K562 (cell line): ENCODE measurements around the gene ZAP70. TPM values are rescaled to one million over a fixed set of nuclear protein-coding genes. Genes with fewer than 3 reads are reported as not detected.
A peak's percentile ranks its signal among the peaks of the same experiment; 100 is the strongest.

Experiments used
- ATAC-seq: fragments of 200-7000 bp; cut with Tn5 transposase; 3 replicates; pipeline ENCODE4 v1.9.1; 2020; ENCODE audit warnings: moderate library complexity
- BruUV-seq: library from RNA; stranded (reverse); fragments of 400-500 nt; replicated peaks from 2 replicates; lab custom pipeline; 2021; lab: Mats Ljungman, UMichigan
- CTCF ChIA-PET: fragments of 300-600 bp; formaldehyde crosslinking; extraction: SDS; loops from one replicate; lab custom pipeline; 2021; ENCODE audit warnings: low intra/inter-chr PET ratio; lab: Yijun Ruan, JAX
- POLR2A ChIA-PET: fragments of 300-600, 350-650 bp; sonication (Branson Sonifier 250); formaldehyde crosslinking; extraction: SDS; loops from one replicate; lab custom pipeline; 2021; ENCODE audit warnings: antibody characterized with exemption, inconsistent platforms; lab: Yijun Ruan, JAX
- DNase-seq, 4 experiments: peaks; one replicate each; pipeline versions ENCODE4 v3.0.0 to v3.0.0-alpha.2; 2011 to 2018; ENCODE audit warnings: low spot score in 3 of 4, mixed read lengths in 3 of 4; ENCODE audit errors: extremely low read depth in 1 of 4
- FAIRE-seq: peaks from 2 replicates; lab custom pipeline; 2011; peaks lifted over from hg19 to GRCh38; lab: Jason Lieb, UNC
- H2AFZ ChIP-seq: 2 replicates; pipeline ENCODE4 v1.6.0; 2011; ENCODE audit warnings: low read depth, low read length, control low read depth, inconsistent platforms
- H3K27ac ChIP-seq: fragments of 200-600 bp; 3 replicates; pipeline ENCODE4 v1.8.0; 2011; ENCODE audit warnings: low read depth, mild to moderate bottlenecking, control low read depth, inconsistent platforms, low read length, moderate library complexity, mixed read lengths; ENCODE audit errors: extremely low read depth
- H3K27me3 ChIP-seq, 2 experiments: fragments of 300-600 bp in 1 of 2; 2 replicates in 1 of 2; 3 replicates in 1 of 2; pipeline versions ENCODE4 v1.6.0 to v1.8.0; 2011; ENCODE audit warnings: inconsistent platforms in 2 of 2, low read length in 2 of 2, mild to moderate bottlenecking in 1 of 2, mixed read lengths in 1 of 2, moderate library complexity in 1 of 2; ENCODE audit not compliant: control insufficient read depth in 2 of 2, insufficient read depth in 2 of 2
- H3K36me3 ChIP-seq: fragments of 300-600 bp; 3 replicates; pipeline ENCODE4 v1.8.0; 2011; ENCODE audit warnings: mild to moderate bottlenecking, low read length, inconsistent platforms; ENCODE audit not compliant: control insufficient read depth, insufficient read depth
- H3K4me1 ChIP-seq, 2 experiments: fragments of 200-600 bp in 1 of 2; replicated peaks in 1 of 2; 2 replicates in 1 of 2; 3 replicates in 1 of 2; pipeline versions ENCODE4 v1.5.1 to v1.8.0; 2011; ENCODE audit warnings: inconsistent platforms in 2 of 2, low read length in 2 of 2, mild to moderate bottlenecking in 1 of 2, mixed read lengths in 1 of 2, moderate library complexity in 1 of 2; ENCODE audit not compliant: control insufficient read depth in 2 of 2, insufficient read depth in 2 of 2
- H3K4me2 ChIP-seq: 2 replicates; pipeline ENCODE4 v1.6.1; 2011; ENCODE audit warnings: low read length, control low read depth, inconsistent platforms, mixed read lengths; ENCODE audit not compliant: insufficient read depth
- H3K4me3 ChIP-seq: fragments of 200-600 bp; sonication (generic), shearing (Covaris generic); 2 replicates; pipeline ENCODE4 v1.5.1; 2016; ENCODE audit warnings: control low read depth, inconsistent platforms
- H3K79me2 ChIP-seq: fragments of 200-600 bp; 3 replicates; pipeline ENCODE4 v1.8.0; 2011; ENCODE audit warnings: low read length, inconsistent platforms; ENCODE audit not compliant: control insufficient read depth, insufficient read depth
- H3K9ac ChIP-seq, 2 experiments: 2 replicates each; pipeline versions ENCODE4 v1.6.0 to v1.6.1; 2011; ENCODE audit warnings: low read depth in 2 of 2, low read length in 2 of 2, control low read depth in 1 of 2, inconsistent platforms in 1 of 2, mild to moderate bottlenecking in 1 of 2, mixed read lengths in 1 of 2; ENCODE audit not compliant: insufficient read depth in 1 of 2
- H3K9me1 ChIP-seq: one replicate; pipeline ENCODE4 v1.6.0; 2011; ENCODE audit warnings: inconsistent platforms, mild to moderate bottlenecking, low read length, moderate library complexity; ENCODE audit not compliant: control insufficient read depth, insufficient read depth
- H3K9me3 ChIP-seq: replicated peaks from 2 replicates; pipeline ENCODE4 v1.5.1; 2011; ENCODE audit warnings: low read depth, low read length, inconsistent platforms; ENCODE audit not compliant: control insufficient read depth, insufficient read depth
- H4K20me1 ChIP-seq: replicated peaks from 2 replicates; pipeline ENCODE4 v1.6.1; 2011; ENCODE audit warnings: low read length, inconsistent platforms, mixed read lengths; ENCODE audit not compliant: control insufficient read depth, insufficient read depth
- BDP1 ChIP-seq: IDR thresholded peaks from 3 replicates; pipeline ENCODE4 v1.6.1; 2011; ENCODE audit not compliant: insufficient read length, insufficient read depth
- EP300 ChIP-seq: IDR thresholded peaks from 2 replicates; pipeline ENCODE4 v1.6.1; 2012; ENCODE audit warnings: low read length, improper control_type of control experiment
- HNRNPK ChIP-seq: fragments of 200-400 bp; formaldehyde crosslinking; IDR thresholded peaks from one replicate; pipeline ENCODE4 v1.6.1; 2018; ENCODE audit warnings: mild to moderate bottlenecking, low read depth, low read length; ENCODE audit not compliant: poor library complexity, severe bottlenecking
- NCOA2 ChIP-seq, 2 experiments: fragments of 450-650 bp; IDR thresholded peaks; 2 replicates each; pipeline ENCODE4 v1.6.1; 2018; ENCODE audit warnings: mild to moderate bottlenecking in 2 of 2, moderate library complexity in 1 of 2; ENCODE audit not compliant: partially characterized antibody in 2 of 2
- RBM39 ChIP-seq: fragments of 200-400 bp; formaldehyde crosslinking; optimal IDR thresholded peaks from 2 replicates; pipeline ENCODE3; 2018; ENCODE audit warnings: low read depth, low read length
- SIX5 ChIP-seq, 2 experiments: IDR thresholded peaks; 2 replicates each; pipeline ENCODE4 v1.6.1; 2011; ENCODE audit warnings: low read length in 2 of 2, borderline replicate concordance in 1 of 2, low read depth in 1 of 2, mild to moderate bottlenecking in 1 of 2, moderate library complexity in 1 of 2; ENCODE audit not compliant: insufficient read depth in 1 of 2
- ZFP1 ChIP-seq: fragments of 450-650 bp; formaldehyde crosslinking; IDR thresholded peaks from 2 replicates; pipeline ENCODE4 v1.4.0; 2020; ENCODE audit warnings: mild to moderate bottlenecking, mixed read lengths
- ZNF561 ChIP-seq: fragments of 450-650 bp; formaldehyde crosslinking; conservative IDR thresholded peaks from 2 replicates; pipeline ENCODE4 v1.4.0; 2020; ENCODE audit warnings: mild to moderate bottlenecking, moderate library complexity
- WGBS: fragments of 100-300 bp; shearing (Covaris generic); methylation state at CpG from one replicate; pipeline ENCODE4 v1.1.6; 2016; ENCODE audit warnings: low coverage, mixed read lengths; ENCODE audit not compliant: insufficient coverage; ENCODE audit errors: missing lambda C conversion rate; 5-methylcytosine and 5-hydroxymethylcytosine counted together
- in situ Hi-C: fragments of 300-500 bp; cut with MboI; formaldehyde crosslinking; loops from 4 replicates; pipeline ENCODE4 v1.15.0; 2018; ENCODE audit warnings: inconsistent platforms, mixed read lengths
- intact Hi-C: fragments of 100-400 bp; cut with micrococcal nuclease; formaldehyde crosslinking; loops from 2 replicates; pipeline ENCODE4 v1.14.2; 2022
- polyA plus RNA-seq, 8 experiments: library from polyadenylated mRNA; depleted of rRNA in 4 of 8; stranded (reverse) in 5 of 8; unstranded in 3 of 8; fragments of >200 nt; fragmentation: Nextera tagmentation in 2 of 8; fragmentation: Illumina TruSeq in 1 of 8; extraction: Ambion mirVana in 2 of 8; extraction: Trizol in 1 of 8; gene quantifications; 2 replicates each; pipeline versions ENCODE4 v1.2.1 to v1.2.3, GENCODE V29; 2011 to 2014; ENCODE audit warnings: inconsistent platforms in 1 of 8, missing spikeins in 1 of 8
- total RNA-seq, 7 experiments: library from RNA; depleted of rRNA in 6 of 7; stranded (reverse); fragments of >200 nt in 6 of 7; fragmentation: Illumina TruSeq in 2 of 7; extraction: Trizol in 2 of 7; gene quantifications; 2 replicates each; pipeline versions ENCODE4 v1.2.1 to v1.2.3, GENCODE V29; 2011 to 2021; ENCODE audit warnings: low replicate concordance in 1 of 7
- TF ChIP-seq, protein P1 (sequence below), 3 experiments: IDR thresholded peaks in 2 of 3; conservative IDR thresholded peaks in 1 of 3; 2 replicates each; pipeline ENCODE4 v1.5.1; 2011 to 2012; ENCODE audit warnings: low read length in 3 of 3, mild to moderate bottlenecking in 3 of 3, control low read depth in 2 of 3, improper control_type of control experiment in 1 of 3, inconsistent platforms in 1 of 3, low read depth in 1 of 3, mixed read lengths in 1 of 3, moderate library complexity in 1 of 3; ENCODE audit not compliant: insufficient read depth in 2 of 3
- TF ChIP-seq, protein P2 (sequence below): fragments of 450-650 bp; formaldehyde crosslinking; conservative IDR thresholded peaks from 2 replicates; pipeline ENCODE4 v1.4.0; 2022; ENCODE audit warnings: mild to moderate bottlenecking, missing genetic modification characterization
- TF ChIP-seq, protein P3 (sequence below), 2 experiments: IDR thresholded peaks in 1 of 2; conservative IDR thresholded peaks in 1 of 2; 2 replicates each; pipeline ENCODE4 v1.6.1; 2016; ENCODE audit warnings: low read depth in 2 of 2, mild to moderate bottlenecking in 1 of 2, missing compliant biosample characterization in 1 of 2, missing genetic modification characterization in 1 of 2, moderate library complexity in 1 of 2
- TF ChIP-seq, protein P4 (sequence below): sonication (generic); formaldehyde crosslinking; IDR thresholded peaks from 2 replicates; pipeline ENCODE4 v1.8.0; 2022; ENCODE audit warnings: missing genetic modification reagents, mild to moderate bottlenecking, moderate library complexity, borderline replicate concordance

ZAP70 gene
- total and polyA plus RNA-seq, 9 of the 15 experiments (the other 6 are each of a cell fraction or from before 2014, with no cell fraction given) = 0.06 to 0.80 (median 0.21) TPM; not detected in 1

DNA sequence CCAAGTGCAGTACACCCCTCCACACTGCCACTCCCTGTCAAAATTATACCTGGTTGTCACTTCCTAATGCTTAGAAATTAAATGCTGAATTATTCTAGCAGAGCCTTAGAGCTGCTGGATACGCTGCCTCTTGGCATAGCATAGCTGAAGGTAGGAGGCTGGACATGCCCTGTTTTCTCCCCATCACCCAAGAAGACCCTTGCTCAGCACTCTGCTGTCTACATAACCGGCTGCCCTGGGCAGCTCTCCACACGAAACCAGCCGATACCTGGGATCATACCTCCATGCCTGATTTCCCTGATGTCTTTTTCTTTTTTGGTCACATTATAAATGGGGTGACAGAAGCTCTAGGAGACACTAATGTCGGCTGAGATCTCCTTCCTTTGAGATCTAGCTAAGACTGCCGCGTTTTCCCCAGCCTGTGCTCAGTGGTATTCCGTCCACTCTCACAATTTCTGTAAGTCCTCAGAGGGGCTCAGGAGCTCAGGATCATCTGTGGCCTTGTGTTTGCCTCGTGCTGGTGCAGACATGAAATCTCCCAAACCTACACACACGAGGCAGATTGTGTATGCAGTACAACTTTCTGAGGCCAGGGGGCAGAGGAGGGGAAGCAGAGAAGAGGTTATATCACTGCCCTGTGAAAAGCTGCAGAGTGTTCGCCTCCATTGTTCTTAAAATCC, 13.5 kb upstream of the ZAP70 start:
- in situ Hi-C loops (loop anchor here (5.0 kb wide), 1 partner anchor 103 kb away; no protein-coding TSS in a partner anchor), intact Hi-C loops (loop anchor here (1.0 to 10.0 kb wide), 2 partner anchors 48 to 685 kb away; no protein-coding TSS in a partner anchor)
- POLR2A ChIA-PET = interaction anchor here (0.8 to 4.4 kb wide), 5 partner anchors 9 to 109 kb away, joined by 3 to 17 read pairs (median 5); partner anchors contain the start of genes ACTR1B and COX5B
- Histone ChIP-seq H3K9me1 (no peaks in the 10 kb centered on the region), H3K9me3 (no peaks in the 10 kb centered on the region), H3K4me1 (peaks cover 0 to 6% of the 10 kb centered on the region in 2 experiments; a peak in 2 of 5 replicates), H3K27ac (no peak overlapping the region), H4K20me1 (no peaks in the 10 kb centered on the region), H3K36me3 (no peaks in the 10 kb centered on the region), H3K9ac (peak overlapping the region in 1 of 2 experiments; percentile 16; a peak in 2 of 4 replicates), H3K4me2 (no peak overlapping the region; the same call in 1 of the 2 replicates), H3K27me3 (no peaks in the 10 kb centered on the region), H3K79me2 (no peaks in the 10 kb centered on the region), H3K4me3 (no peak overlapping the region), H2AFZ (peak overlapping the region; percentile 95)
- FAIRE-seq = peak; percentile 92
- WGBS = 17% methylated on average over 10 of the region's 11 CpGs
- CTCF ChIA-PET = interaction anchor here (0.6 to 7.4 kb wide), 5 partner anchors 36 to 685 kb away, joined by 3 to 198 read pairs (median 12); partner anchors contain the start of genes ACTR1B and ANKRD36B
- ATAC-seq = peak; percentile 92
- peak; percentile 61 to 79 (median 67) for DNase-seq
- BruUV-seq = no TSS peak
- TF ChIP-seq ZNF561 (no peak), HNRNPK (no peak), EP300 (no peak), ZFP1 (no peak), BDP1 (no peak), SIX5 (IDR thresholded peaks at IDR 0.05; ENCODE audit: borderline replicate concordance in 1 of 2, insufficient read depth in 1 of 2, low read depth in 1 of 2, low read length in 2 of 2) (no peak), NCOA2 (IDR thresholded peaks at IDR 0.05; ENCODE audit: partially characterized antibody in 2 of 2) (no peak), RBM39 (no peak)
- TF ChIP-seq, protein P1, sequence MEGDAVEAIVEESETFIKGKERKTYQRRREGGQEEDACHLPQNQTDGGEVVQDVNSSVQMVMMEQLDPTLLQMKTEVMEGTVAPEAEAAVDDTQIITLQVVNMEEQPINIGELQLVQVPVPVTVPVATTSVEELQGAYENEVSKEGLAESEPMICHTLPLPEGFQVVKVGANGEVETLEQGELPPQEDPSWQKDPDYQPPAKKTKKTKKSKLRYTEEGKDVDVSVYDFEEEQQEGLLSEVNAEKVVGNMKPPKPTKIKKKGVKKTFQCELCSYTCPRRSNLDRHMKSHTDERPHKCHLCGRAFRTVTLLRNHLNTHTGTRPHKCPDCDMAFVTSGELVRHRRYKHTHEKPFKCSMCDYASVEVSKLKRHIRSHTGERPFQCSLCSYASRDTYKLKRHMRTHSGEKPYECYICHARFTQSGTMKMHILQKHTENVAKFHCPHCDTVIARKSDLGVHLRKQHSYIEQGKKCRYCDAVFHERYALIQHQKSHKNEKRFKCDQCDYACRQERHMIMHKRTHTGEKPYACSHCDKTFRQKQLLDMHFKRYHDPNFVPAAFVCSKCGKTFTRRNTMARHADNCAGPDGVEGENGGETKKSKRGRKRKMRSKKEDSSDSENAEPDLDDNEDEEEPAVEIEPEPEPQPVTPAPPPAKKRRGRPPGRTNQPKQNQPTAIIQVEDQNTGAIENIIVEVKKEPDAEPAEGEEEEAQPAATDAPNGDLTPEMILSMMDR (IDR thresholded peaks at IDR 0.05 in 2 of 3, conservative IDR thresholded peaks at IDR 0.05 in 1 of 3; ENCODE audit: insufficient read depth in 2 of 3, low read depth in 1 of 3, low read length in 3 of 3) = peak; percentile 80 to 84 (median 82)
- TF ChIP-seq, protein P2, sequence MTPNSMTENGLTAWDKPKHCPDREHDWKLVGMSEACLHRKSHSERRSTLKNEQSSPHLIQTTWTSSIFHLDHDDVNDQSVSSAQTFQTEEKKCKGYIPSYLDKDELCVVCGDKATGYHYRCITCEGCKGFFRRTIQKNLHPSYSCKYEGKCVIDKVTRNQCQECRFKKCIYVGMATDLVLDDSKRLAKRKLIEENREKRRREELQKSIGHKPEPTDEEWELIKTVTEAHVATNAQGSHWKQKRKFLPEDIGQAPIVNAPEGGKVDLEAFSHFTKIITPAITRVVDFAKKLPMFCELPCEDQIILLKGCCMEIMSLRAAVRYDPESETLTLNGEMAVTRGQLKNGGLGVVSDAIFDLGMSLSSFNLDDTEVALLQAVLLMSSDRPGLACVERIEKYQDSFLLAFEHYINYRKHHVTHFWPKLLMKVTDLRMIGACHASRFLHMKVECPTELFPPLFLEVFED = no peak
- TF ChIP-seq, protein P3, sequence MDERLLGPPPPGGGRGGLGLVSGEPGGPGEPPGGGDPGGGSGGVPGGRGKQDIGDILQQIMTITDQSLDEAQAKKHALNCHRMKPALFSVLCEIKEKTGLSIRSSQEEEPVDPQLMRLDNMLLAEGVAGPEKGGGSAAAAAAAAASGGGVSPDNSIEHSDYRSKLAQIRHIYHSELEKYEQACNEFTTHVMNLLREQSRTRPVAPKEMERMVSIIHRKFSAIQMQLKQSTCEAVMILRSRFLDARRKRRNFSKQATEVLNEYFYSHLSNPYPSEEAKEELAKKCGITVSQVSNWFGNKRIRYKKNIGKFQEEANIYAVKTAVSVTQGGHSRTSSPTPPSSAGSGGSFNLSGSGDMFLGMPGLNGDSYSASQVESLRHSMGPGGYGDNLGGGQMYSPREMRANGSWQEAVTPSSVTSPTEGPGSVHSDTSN (CRISPR knock-in tag; IDR thresholded peaks at IDR 0.05; ENCODE audit: low read depth) = no peak
- TF ChIP-seq, protein P3 (tag; conservative IDR thresholded peaks at IDR 0.05; ENCODE audit: low read depth) = no peak
- TF ChIP-seq, protein P4, sequence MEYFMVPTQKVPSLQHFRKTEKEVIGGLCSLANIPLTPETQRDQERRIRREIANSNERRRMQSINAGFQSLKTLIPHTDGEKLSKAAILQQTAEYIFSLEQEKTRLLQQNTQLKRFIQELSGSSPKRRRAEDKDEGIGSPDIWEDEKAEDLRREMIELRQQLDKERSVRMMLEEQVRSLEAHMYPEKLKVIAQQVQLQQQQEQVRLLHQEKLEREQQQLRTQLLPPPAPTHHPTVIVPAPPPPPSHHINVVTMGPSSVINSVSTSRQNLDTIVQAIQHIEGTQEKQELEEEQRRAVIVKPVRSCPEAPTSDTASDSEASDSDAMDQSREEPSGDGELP (CRISPR knock-in tag) = 0 out of 2 replicates have a peak, but pooled peaks have one; percentile 18
